GM10248 (cell line): ENCODE data around the gene PLCB1.

ENCODE experiments used
- CTCF ChIA-PET: fragments of 300-600 bp; sonication (Branson Sonifier 250); formaldehyde crosslinking; extraction: SDS; loops from one replicate; lab custom pipeline; 2021; ENCODE audit warnings: antibody characterized with exemption; lab: Yijun Ruan, JAX
- POLR2A ChIA-PET: fragments of 350-650 bp; sonication (Branson Sonifier 250); formaldehyde crosslinking; extraction: SDS; loops from one replicate; lab custom pipeline; 2020; ENCODE audit warnings: antibody characterized with exemption; lab: Yijun Ruan, JAX
- DNase-seq: peaks from one replicate; pipeline ENCODE4 v3.0.0; 2012; ENCODE audit errors: extremely low spot score
- CTCF ChIP-seq: IDR thresholded peaks from 2 replicates; pipeline ENCODE4 v1.5.1; 2012; ENCODE audit warnings: mild to moderate bottlenecking, low read depth; ENCODE audit errors: extremely low read depth, missing control alignments, control extremely low read depth

PLCB1 gene

GRCh38 chr20:8509809-8510208, 377.7 kb downstream of the PLCB1 start:
- DNase-seq: no peak
- TF ChIP-seq CTCF: no peak
- CTCF ChIA-PET: no interaction called here
- POLR2A ChIA-PET: no interaction called here

DNA sequence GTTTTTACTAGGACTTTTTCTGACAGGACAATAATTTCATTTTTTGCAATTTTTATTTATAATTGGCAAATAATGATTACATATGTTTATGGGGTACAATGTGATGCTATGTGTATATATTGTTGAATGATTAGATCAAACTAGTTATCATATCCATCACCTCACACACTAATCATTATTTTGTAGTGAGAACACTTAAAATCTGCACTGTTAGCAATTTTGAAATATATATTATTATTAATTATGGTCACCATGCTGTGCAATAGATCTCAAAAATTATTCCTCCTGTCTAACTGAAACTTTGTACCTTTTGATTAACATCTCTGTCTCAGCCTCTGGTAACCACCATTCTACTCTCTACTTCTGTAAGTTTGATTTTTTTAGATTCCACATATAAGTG, 378.7 kb downstream of the PLCB1 start:
- POLR2A ChIA-PET: no interaction called here
- CTCF ChIA-PET: no interaction called here
- no peak for TF ChIP-seq CTCF
- DNase-seq: no peak

DNA sequence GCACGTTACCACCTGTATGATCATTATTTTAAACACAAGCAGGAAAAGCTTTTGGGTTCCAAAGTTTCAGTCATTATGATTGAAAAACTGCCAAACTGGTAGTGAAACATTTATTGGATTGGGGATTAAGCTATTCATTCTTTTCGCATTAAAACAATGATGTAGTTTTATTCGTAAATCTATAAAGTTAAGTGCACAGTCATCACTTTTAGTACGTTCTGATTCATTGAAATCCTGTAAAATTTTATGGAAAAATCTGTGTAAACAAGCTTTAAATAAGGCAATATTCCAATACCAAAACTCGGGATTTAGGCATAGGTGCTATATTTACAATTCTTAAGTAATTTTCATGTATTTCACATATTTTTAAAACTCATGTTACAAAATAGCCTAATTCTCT, 379.9 kb downstream of the PLCB1 start:
- DNase-seq: no peak
- ChIA-PET CTCF (no interaction called here), POLR2A (no interaction called here)
- TF ChIP-seq CTCF: no peak

- DNase-seq: no peak
- TF ChIP-seq CTCF: no peak
- POLR2A ChIA-PET: no interaction called here
- CTCF ChIA-PET: interaction anchor here (1.1 to 1.7 kb wide), 2 partner anchors 13 to 39 kb away, joined by 3 to 6 read pairs; no protein-coding TSS in a partner anchor
These were observed 383.9 kb downstream of the PLCB1 start for GRCh38 chr20:8515810-8516435.

DNA sequence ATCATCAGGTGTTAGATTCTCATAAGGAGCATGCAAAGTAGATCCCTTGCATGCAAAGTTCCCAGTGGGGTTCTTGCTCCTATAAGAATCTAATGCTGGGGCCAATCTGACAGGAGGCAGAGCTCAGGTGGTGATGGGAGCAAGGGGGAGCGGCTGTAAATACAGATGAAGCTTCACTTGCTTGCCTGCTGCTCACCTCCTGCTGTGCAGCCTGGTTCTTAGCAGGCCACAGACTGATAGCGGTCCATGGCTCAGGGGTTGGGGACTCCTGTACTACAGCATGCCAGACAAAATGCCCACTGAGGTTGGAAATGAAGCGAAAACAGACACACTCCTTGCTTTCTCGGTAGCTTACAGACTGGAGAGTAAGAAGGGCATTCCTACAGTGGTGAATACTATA, 386.8 kb downstream of the PLCB1 start:
- no peak for TF ChIP-seq CTCF
- ChIA-PET POLR2A (no interaction called here), CTCF (no interaction called here)
- DNase-seq: no peak

- no peak for TF ChIP-seq CTCF
- ChIA-PET POLR2A (no interaction called here), CTCF (interaction anchor here (1.0 kb wide), 1 partner anchor 17 kb away, joined by 3 read pairs; no protein-coding TSS in a partner anchor)
- DNase-seq: no peak
These were observed 387.8 kb downstream of the PLCB1 start for GRCh38 chr20:8519887-8520286.

DNA sequence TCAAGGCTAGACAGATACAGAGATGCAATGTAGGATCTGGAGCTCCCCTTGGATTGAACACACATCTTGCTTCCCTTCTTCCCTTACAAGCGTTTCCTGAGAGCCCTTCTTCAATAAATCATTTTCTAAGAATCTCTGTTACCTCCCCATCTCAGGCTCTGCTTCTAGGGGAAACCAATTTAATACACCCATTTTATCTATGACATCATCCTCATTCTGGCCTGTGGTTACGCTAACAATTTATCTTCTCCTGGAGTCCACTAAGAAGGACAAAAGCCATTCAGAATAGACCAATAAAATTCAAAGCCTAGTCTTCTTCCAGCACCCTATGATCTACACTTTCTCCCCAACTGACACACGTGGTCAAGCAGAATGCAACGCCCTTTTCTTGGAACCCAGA, 390.1 kb downstream of the PLCB1 start:
- CTCF ChIA-PET: interaction anchor here (1.0 to 1.6 kb wide), 2 partner anchors 21 to 52 kb away, joined by 3 to 4 read pairs; no protein-coding TSS in a partner anchor
- TF ChIP-seq CTCF: no peak
- POLR2A ChIA-PET: no interaction called here

More for the DNA sequence above, 390.1 kb downstream of the PLCB1 start:
- DNase-seq: no peak
